Osteoblast (primary cell): Measurements from ENCODE around the gene CYP19A1. TPM values are rescaled to one million over a fixed set of nuclear protein-coding genes. Genes with fewer than 3 reads are reported as not detected.

Source experiments
- DNase-seq: peaks from one replicate; pipeline ENCODE4 v3.0.0; 2011; ENCODE audit warnings: low spot score, mixed read lengths; ENCODE audit not compliant: insufficient read length; ENCODE audit errors: missing footprints
- H2AFZ ChIP-seq: 2 replicates; pipeline ENCODE4 v1.6.0; 2011; ENCODE audit warnings: mild to moderate bottlenecking, low read length
- H3K27ac ChIP-seq: 2 replicates; pipeline ENCODE4 v1.5.1; 2011; ENCODE audit warnings: mild to moderate bottlenecking, low read depth, low read length, moderate library complexity
- H3K27me3 ChIP-seq: 2 replicates; pipeline ENCODE4 v1.6.0; 2012; ENCODE audit warnings: mild to moderate bottlenecking, control low read depth, inconsistent platforms, low read length, moderate library complexity; ENCODE audit not compliant: insufficient read depth
- H3K36me3 ChIP-seq: 2 replicates; pipeline ENCODE4 v1.5.1; 2011; ENCODE audit warnings: mild to moderate bottlenecking, low read length, control low read depth, moderate library complexity; ENCODE audit not compliant: insufficient read depth
- H3K4me1 ChIP-seq: 2 replicates; pipeline ENCODE4 v1.5.1; 2011; ENCODE audit warnings: mild to moderate bottlenecking, low read length, control low read depth, moderate library complexity; ENCODE audit not compliant: insufficient read depth
- H3K4me2 ChIP-seq: 2 replicates; pipeline ENCODE4 v1.6.0; 2011; ENCODE audit warnings: mild to moderate bottlenecking, low read length; ENCODE audit not compliant: insufficient read depth
- H3K4me3 ChIP-seq: fragments of 200-600 bp; sonication (generic); 3 replicates; pipeline ENCODE4 v1.5.1; 2012; ENCODE audit warnings: mild to moderate bottlenecking, low read length, inconsistent platforms; ENCODE audit not compliant: insufficient read depth
- H3K79me2 ChIP-seq: 2 replicates; pipeline ENCODE4 v1.6.0; 2012; ENCODE audit warnings: mild to moderate bottlenecking, low read length, control low read depth, inconsistent platforms; ENCODE audit not compliant: insufficient read depth
- H3K9me3 ChIP-seq: 2 replicates; pipeline ENCODE4 v1.5.1; 2011; ENCODE audit warnings: low read depth, low read length, control low read depth
- H4K20me1 ChIP-seq: 2 replicates; pipeline ENCODE4 v1.6.0; 2012; ENCODE audit warnings: mild to moderate bottlenecking, low read length, control low read depth; ENCODE audit not compliant: insufficient read depth
- total RNA-seq: library from RNA; depleted of rRNA; stranded (reverse); fragments of >200 nt; gene quantifications from 2 replicates; pipeline ENCODE4 v1.2.3, GENCODE V29; 2012
- TF ChIP-seq, protein P1 (sequence below): IDR thresholded peaks from 2 replicates; pipeline ENCODE4 v1.5.1; 2011; ENCODE audit warnings: mild to moderate bottlenecking, low read depth, low read length, moderate library complexity; ENCODE audit errors: extremely low read depth

The CYP19A1 gene
- total RNA-seq, 1 donor, result 2.2 TPM

DNA sequence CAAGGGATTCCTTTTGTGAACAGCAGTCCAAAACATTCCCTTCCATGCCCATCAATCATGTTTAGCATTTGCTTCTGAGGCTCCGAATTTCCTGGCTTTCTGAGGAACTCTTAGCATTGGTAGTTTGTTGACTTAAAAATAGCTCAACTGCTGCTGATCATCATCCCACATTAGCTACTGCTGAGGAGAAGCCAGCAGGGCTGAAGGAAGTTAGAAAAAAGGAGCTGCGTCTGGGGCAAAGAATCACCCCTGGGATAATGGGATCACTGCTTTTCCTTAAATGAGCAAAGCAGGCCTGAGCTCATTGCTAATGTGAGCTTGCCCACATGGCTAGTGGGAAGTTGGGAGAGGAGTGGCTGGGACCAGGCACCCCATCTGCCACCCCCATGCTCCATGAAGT, 39.8 kb downstream of the CYP19A1 start:
- peak; percentile 91 for DNase-seq

DNA sequence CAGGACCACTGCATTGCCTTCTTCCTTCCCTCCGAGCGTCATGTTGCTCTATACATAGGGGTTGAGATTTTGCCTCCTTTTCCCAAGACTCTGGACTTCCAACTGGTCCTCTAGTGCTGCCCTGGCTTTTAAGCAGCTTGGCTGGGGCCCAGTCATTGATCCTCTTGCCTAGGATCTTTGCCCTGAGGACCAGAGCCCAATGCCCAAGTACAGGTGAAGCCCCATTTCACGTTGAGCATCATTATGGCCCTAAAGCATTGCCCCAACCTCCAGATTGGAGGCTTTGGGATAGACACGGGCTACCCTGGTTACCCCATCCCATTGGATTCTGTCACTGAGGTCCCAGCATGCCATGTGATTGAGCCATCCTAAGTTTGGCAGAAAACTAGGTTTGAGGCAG, 47.7 kb downstream of the CYP19A1 start:
- H3K27ac ChIP-seq, result no peak overlapping the region
- no peaks in the 10 kb centered on the region for H3K79me2 ChIP-seq
- H3K4me3 ChIP-seq, result no peak overlapping the region
- no peak overlapping the region for H2AFZ ChIP-seq
- H3K4me2 ChIP-seq, result no peak overlapping the region
- no peaks in the 10 kb centered on the region for H3K27me3 ChIP-seq
- TF ChIP-seq, protein P1, sequence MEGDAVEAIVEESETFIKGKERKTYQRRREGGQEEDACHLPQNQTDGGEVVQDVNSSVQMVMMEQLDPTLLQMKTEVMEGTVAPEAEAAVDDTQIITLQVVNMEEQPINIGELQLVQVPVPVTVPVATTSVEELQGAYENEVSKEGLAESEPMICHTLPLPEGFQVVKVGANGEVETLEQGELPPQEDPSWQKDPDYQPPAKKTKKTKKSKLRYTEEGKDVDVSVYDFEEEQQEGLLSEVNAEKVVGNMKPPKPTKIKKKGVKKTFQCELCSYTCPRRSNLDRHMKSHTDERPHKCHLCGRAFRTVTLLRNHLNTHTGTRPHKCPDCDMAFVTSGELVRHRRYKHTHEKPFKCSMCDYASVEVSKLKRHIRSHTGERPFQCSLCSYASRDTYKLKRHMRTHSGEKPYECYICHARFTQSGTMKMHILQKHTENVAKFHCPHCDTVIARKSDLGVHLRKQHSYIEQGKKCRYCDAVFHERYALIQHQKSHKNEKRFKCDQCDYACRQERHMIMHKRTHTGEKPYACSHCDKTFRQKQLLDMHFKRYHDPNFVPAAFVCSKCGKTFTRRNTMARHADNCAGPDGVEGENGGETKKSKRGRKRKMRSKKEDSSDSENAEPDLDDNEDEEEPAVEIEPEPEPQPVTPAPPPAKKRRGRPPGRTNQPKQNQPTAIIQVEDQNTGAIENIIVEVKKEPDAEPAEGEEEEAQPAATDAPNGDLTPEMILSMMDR, result no peak
- no peaks in the 10 kb centered on the region for H3K9me3 ChIP-seq
- H3K4me1 ChIP-seq, result peaks cover 16% of the 10 kb centered on the region
- no peaks in the 10 kb centered on the region for H4K20me1 ChIP-seq
- peak; percentile 72 for DNase-seq
- no peaks in the 10 kb centered on the region for H3K36me3 ChIP-seq

More for the DNA sequence above, 39.8 kb downstream of the CYP19A1 start:
- Histone ChIP-seq H2AFZ (peak overlapping the region; percentile 56), H3K27ac (no peak overlapping the region), H3K4me2 (no peak overlapping the region), H3K36me3 (no peaks in the 10 kb centered on the region), H3K4me3 (no peak overlapping the region), H3K4me1 (no peaks in the 10 kb centered on the region), H3K79me2 (no peaks in the 10 kb centered on the region), H3K27me3 (peaks cover 4% of the 10 kb centered on the region), H4K20me1 (no peaks in the 10 kb centered on the region), H3K9me3 (no peaks in the 10 kb centered on the region)
- TF ChIP-seq, protein P1, result no peak

DNA sequence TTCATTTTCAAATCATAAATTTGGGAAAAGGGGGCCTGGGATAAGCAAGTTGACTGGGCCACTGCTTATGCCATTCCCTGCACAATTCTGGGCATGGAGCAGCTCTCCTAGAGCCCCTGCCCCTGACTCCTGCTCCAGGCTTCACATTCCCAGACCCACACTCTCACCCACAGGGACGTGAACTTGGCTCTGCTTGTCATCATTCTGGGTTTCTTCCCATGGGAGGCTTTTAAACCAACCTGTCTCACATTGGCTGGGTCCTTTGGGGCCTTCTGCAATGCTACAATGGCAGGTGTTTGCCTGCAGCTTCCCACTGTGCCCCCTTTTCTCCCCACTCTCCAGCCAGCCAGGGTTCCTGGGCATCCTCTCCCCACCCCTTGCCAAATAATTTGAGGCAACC, 49.1 kb downstream of the CYP19A1 start:
- TF ChIP-seq, protein P1, result no peak
- no peaks in the 10 kb centered on the region for H3K9me3 ChIP-seq
- DNase-seq, result peak; percentile 82
- no peaks in the 10 kb centered on the region for H3K36me3 ChIP-seq
- no peaks in the 10 kb centered on the region for H3K27me3 ChIP-seq
- no peaks in the 10 kb centered on the region for H4K20me1 ChIP-seq
- H3K27ac ChIP-seq, result no peak overlapping the region
- peak overlapping the region; percentile 4 for H3K4me2 ChIP-seq
- no peak overlapping the region for H3K4me3 ChIP-seq
- peaks cover 16% of the 10 kb centered on the region for H3K4me1 ChIP-seq
- H3K79me2 ChIP-seq, result no peaks in the 10 kb centered on the region
- no peak overlapping the region for H2AFZ ChIP-seq

DNA sequence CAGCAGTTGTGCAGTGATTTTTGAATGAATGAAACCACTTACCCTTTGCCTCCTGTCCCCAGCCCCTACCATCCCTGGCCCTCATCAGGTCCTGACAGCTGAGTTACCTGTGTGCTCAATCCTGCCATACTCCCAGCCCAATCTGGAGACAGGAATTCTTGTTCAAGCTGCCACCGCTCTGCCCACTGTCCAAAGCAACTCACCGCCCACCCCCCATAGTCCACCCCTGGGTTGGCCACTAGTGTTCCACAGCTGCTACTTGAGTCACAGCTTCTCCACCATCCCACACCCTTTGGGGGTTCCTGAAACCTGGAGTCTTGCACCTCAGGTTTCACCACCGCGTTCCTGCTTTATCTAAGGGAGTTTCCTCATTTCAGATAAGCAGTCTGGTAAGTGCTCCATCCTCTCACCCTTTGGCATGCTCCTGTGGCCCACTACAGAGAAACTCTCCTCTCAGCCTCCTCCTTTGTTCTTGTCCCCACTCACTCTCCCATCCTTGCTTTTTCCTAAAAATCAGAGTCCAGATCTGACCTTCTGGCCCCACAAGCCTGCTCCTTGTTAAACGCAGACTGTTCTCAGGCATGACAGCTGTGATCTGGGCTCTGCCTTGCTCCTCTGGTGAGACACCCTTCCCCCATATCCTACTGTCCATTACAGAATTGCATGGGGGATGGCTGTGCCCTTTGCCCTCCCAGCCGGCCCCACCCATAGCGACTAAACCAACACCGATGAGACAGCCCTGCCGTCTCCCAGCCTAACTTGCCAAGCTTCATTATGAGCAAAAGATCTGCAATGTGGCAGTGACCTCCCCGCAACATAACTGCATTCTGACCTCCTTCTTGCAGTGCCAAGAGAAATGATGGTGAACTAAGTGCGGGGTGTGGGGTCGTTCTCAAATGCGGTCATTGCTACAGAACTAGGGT, 50.0 kb downstream of the CYP19A1 start:
- peak; percentile 94 for DNase-seq
- Histone ChIP-seq H3K4me1 (peaks cover 16% of the 10 kb centered on the region), H3K9me3 (no peaks in the 10 kb centered on the region), H3K4me3 (no peak overlapping the region), H3K27me3 (no peaks in the 10 kb centered on the region), H3K27ac (no peak overlapping the region), H2AFZ (peak overlapping the region; percentile 44), H3K79me2 (no peaks in the 10 kb centered on the region), H3K4me2 (peak overlapping the region; percentile 4), H3K36me3 (no peaks in the 10 kb centered on the region), H4K20me1 (no peaks in the 10 kb centered on the region)
- TF ChIP-seq, protein P1, result no peak
